Activated naive CD4-positive, alpha-beta T cell treated with anti-CD3 and anti-CD28 coated beads, Interleukin-2, amount 10 ng/mL, durations not matched to agents 7 days and 5 days (primary cell): ENCODE data around the gene PPIAL4G.
"Not testable (repeated sequence)": the region's sequence is repeated elsewhere in the genome, so short reads cannot be mapped to it uniquely, and the experiment has no call there.

Experiments
- CTCF ChIA-PET: fragments of 350-600 bp; sonication (Branson Sonifier 250); formaldehyde crosslinking; loops from one replicate; lab custom pipeline; 2021; ENCODE audit warnings: antibody characterized with exemption; lab: Charles Lee
- DNase-seq: peaks from one replicate; pipeline ENCODE4 v3.0.0-alpha.2; 2020
- H3K27ac Mint-ChIP-seq: one replicate; pipeline ENCODE4 v1.8.0; 2021; ENCODE audit warnings: mild to moderate bottlenecking, moderate library complexity, mixed read lengths
- H3K27me3 Mint-ChIP-seq: one replicate; pipeline ENCODE4 v1.8.0; 2021; ENCODE audit warnings: mild to moderate bottlenecking, mixed read lengths
- H3K36me3 Mint-ChIP-seq: one replicate; pipeline ENCODE4 v1.8.0; 2021; ENCODE audit warnings: mixed read lengths
- H3K4me1 Mint-ChIP-seq: one replicate; pipeline ENCODE4 v1.8.0; 2021; ENCODE audit warnings: mixed read lengths
- H3K4me3 Mint-ChIP-seq: one replicate; pipeline ENCODE4 v1.8.0; 2021; ENCODE audit warnings: mild to moderate bottlenecking, moderate library complexity, mixed read lengths
- H3K9me3 Mint-ChIP-seq: one replicate; pipeline ENCODE4 v1.8.0; 2021; ENCODE audit warnings: mixed read lengths

PPIAL4G gene

GRCh38 chr1:148483029-148483428 is at the start of gene PPIAL4G:
Gene PPIAL4G (minus strand): TSS chr1:148483302. CDS start chr1:148483252, 50 bp downstream.
- CTCF ChIA-PET, H3K36me3 Mint-ChIP-seq, H3K4me3 Mint-ChIP-seq, H3K9me3 Mint-ChIP-seq, DNase-seq, H3K27me3 Mint-ChIP-seq, H3K4me1 Mint-ChIP-seq: not testable (repeated sequence)
- peak within 1 kb of the TSS; percentile 70 for H3K27ac Mint-ChIP-seq

GRCh38 chr1:148532158-148532557 is 49.1 kb upstream of the PPIAL4G start:
- CTCF ChIA-PET, H3K9me3 Mint-ChIP-seq, H3K36me3 Mint-ChIP-seq, H3K27ac Mint-ChIP-seq, H3K4me1 Mint-ChIP-seq, H3K4me3 Mint-ChIP-seq, DNase-seq, H3K27me3 Mint-ChIP-seq: not testable (repeated sequence)

- H3K9me3 Mint-ChIP-seq, CTCF ChIA-PET, H3K27me3 Mint-ChIP-seq, H3K36me3 Mint-ChIP-seq, H3K4me1 Mint-ChIP-seq: not testable (repeated sequence)
- Mint-ChIP-seq H3K27ac (peak overlapping the region; percentile 83), H3K4me3 (peak overlapping the region; percentile 72)
- DNase-seq: peak; percentile 69
These were observed 46.0 kb upstream of the PPIAL4G start for GRCh38 chr1:148529101-148529567.

GRCh38 chr1:148528591-148528990 is 45.5 kb upstream of the PPIAL4G start:
- H3K4me1 Mint-ChIP-seq, H3K36me3 Mint-ChIP-seq, DNase-seq, CTCF ChIA-PET, H3K27ac Mint-ChIP-seq, H3K27me3 Mint-ChIP-seq, H3K9me3 Mint-ChIP-seq: not testable (repeated sequence)
- H3K4me3 Mint-ChIP-seq: peak overlapping the region; percentile 72

- CTCF ChIA-PET, H3K27ac Mint-ChIP-seq, H3K9me3 Mint-ChIP-seq, H3K36me3 Mint-ChIP-seq, H3K4me3 Mint-ChIP-seq, H3K27me3 Mint-ChIP-seq, H3K4me1 Mint-ChIP-seq: not testable (repeated sequence)
- DNase-seq: peak; percentile 24
These were observed 43.5 kb upstream of the PPIAL4G start for GRCh38 chr1:148526587-148526986.

GRCh38 chr1:148523205-148524144 is 40.4 kb upstream of the PPIAL4G start:
- H3K4me3 Mint-ChIP-seq: peak overlapping the region; percentile 91
- not testable (repeated sequence) for H3K9me3 Mint-ChIP-seq

GRCh38 chr1:148522561-148523204 is 39.6 kb upstream of the PPIAL4G start:
- not testable (repeated sequence) for H3K36me3 Mint-ChIP-seq, H3K9me3 Mint-ChIP-seq, H3K4me1 Mint-ChIP-seq, H3K27me3 Mint-ChIP-seq
- H3K4me3 Mint-ChIP-seq: peak overlapping the region; percentile 91
- CTCF ChIA-PET: interaction anchor here (1.3 kb wide), 1 partner anchor 151 kb away, joined by 3 read pairs; no protein-coding TSS in a partner anchor
- H3K27ac Mint-ChIP-seq: peak overlapping the region; percentile 97
- DNase-seq: peak; percentile 92

More at GRCh38 chr1:148523205-148524144, 40.4 kb upstream of the PPIAL4G start:
- H3K27me3 Mint-ChIP-seq, H3K36me3 Mint-ChIP-seq, DNase-seq, H3K4me1 Mint-ChIP-seq: not testable (repeated sequence)
- CTCF ChIA-PET: interaction anchor here (1.3 kb wide), 1 partner anchor 152 kb away, joined by 3 read pairs; no protein-coding TSS in a partner anchor
- H3K27ac Mint-ChIP-seq: peak overlapping the region; percentile 97

- not testable (repeated sequence) for H3K4me1 Mint-ChIP-seq, H3K9me3 Mint-ChIP-seq, H3K27me3 Mint-ChIP-seq, H3K36me3 Mint-ChIP-seq
- Mint-ChIP-seq H3K27ac (peak overlapping the region; percentile 97), H3K4me3 (peak overlapping the region; percentile 91)
- CTCF ChIA-PET: interaction anchor here (1.3 kb wide), 1 partner anchor 151 kb away, joined by 3 read pairs; no protein-coding TSS in a partner anchor
- DNase-seq: peak; percentile 88
These were observed 39.0 kb upstream of the PPIAL4G start for GRCh38 chr1:148522072-148522471.

GRCh38 chr1:148514310-148514709 is 31.2 kb upstream of the PPIAL4G start:
- DNase-seq, H3K27ac Mint-ChIP-seq, H3K4me3 Mint-ChIP-seq, H3K9me3 Mint-ChIP-seq, H3K27me3 Mint-ChIP-seq, H3K36me3 Mint-ChIP-seq, CTCF ChIA-PET: not testable (repeated sequence)
- H3K4me1 Mint-ChIP-seq: peaks cover 22% of the 10 kb centered on the region

GRCh38 chr1:148512571-148513184 is 29.6 kb upstream of the PPIAL4G start:
- DNase-seq, H3K27me3 Mint-ChIP-seq, H3K27ac Mint-ChIP-seq, CTCF ChIA-PET, H3K4me3 Mint-ChIP-seq, H3K36me3 Mint-ChIP-seq, H3K9me3 Mint-ChIP-seq: not testable (repeated sequence)
- H3K4me1 Mint-ChIP-seq: peaks cover 19% of the 10 kb centered on the region

- CTCF ChIA-PET, H3K9me3 Mint-ChIP-seq, DNase-seq, H3K4me1 Mint-ChIP-seq, H3K36me3 Mint-ChIP-seq, H3K27me3 Mint-ChIP-seq, H3K4me3 Mint-ChIP-seq: not testable (repeated sequence)
- peak overlapping the region; percentile 28 for H3K27ac Mint-ChIP-seq
These were observed 10.8 kb upstream of the PPIAL4G start for GRCh38 chr1:148493933-148494332.

GRCh38 chr1:148481134-148481533 is 2.0 kb downstream of the PPIAL4G start:
- H3K9me3 Mint-ChIP-seq, H3K4me1 Mint-ChIP-seq, H3K36me3 Mint-ChIP-seq, CTCF ChIA-PET, H3K27me3 Mint-ChIP-seq: not testable (repeated sequence)
- DNase-seq: peak; percentile 60
- H3K4me3 Mint-ChIP-seq: peak overlapping the region; percentile 31
- peak overlapping the region; percentile 85 for H3K27ac Mint-ChIP-seq

GRCh38 chr1:148459694-148460093 is 23.4 kb downstream of the PPIAL4G start:
- H3K27ac Mint-ChIP-seq: peak overlapping the region; percentile 83
- not testable (repeated sequence) for DNase-seq, H3K27me3 Mint-ChIP-seq

GRCh38 chr1:148458901-148459581 is 24.1 kb downstream of the PPIAL4G start:
- CTCF ChIA-PET: interaction anchor here (0.8 kb wide), 1 partner anchor 87 kb away, joined by 3 read pairs; no protein-coding TSS in a partner anchor
- H3K9me3 Mint-ChIP-seq, H3K36me3 Mint-ChIP-seq, H3K27me3 Mint-ChIP-seq, H3K4me1 Mint-ChIP-seq: not testable (repeated sequence)
- Mint-ChIP-seq H3K4me3 (peak overlapping the region; percentile 74), H3K27ac (peak overlapping the region; percentile 87)
- DNase-seq: peak; percentile 58

More at GRCh38 chr1:148459694-148460093, 23.4 kb downstream of the PPIAL4G start:
- CTCF ChIA-PET, H3K36me3 Mint-ChIP-seq, H3K4me1 Mint-ChIP-seq, H3K9me3 Mint-ChIP-seq: not testable (repeated sequence)
- peak overlapping the region; percentile 74 for H3K4me3 Mint-ChIP-seq
